H9 (cell line): ENCODE results near the gene ZCWPW2. TPM values are rescaled to one million over a fixed set of nuclear protein-coding genes. Genes with fewer than 3 reads are reported as not detected.

Experiments
- DNase-seq: peaks from one replicate; pipeline ENCODE4 v3.0.0-alpha.2; 2017
- H2AFZ ChIP-seq: one replicate; pipeline ENCODE4 v1.6.1; 2013; ENCODE audit warnings: mild to moderate bottlenecking, low read length, control low read depth, moderate library complexity
- H2AK5ac ChIP-seq: 2 replicates; pipeline ENCODE4 v1.6.1; 2013; ENCODE audit warnings: low read length, control low read depth, mixed read lengths; ENCODE audit not compliant: insufficient read length
- H2BK120ac ChIP-seq: one replicate; pipeline ENCODE4 v1.6.1; 2013; ENCODE audit warnings: low read depth, mild to moderate bottlenecking, low read length, control low read depth, inconsistent platforms; ENCODE audit not compliant: poor library complexity, severe bottlenecking
- H2BK12ac ChIP-seq: 2 replicates; pipeline ENCODE4 v1.6.1; 2013; ENCODE audit warnings: low read length, control low read depth, mixed read lengths, low read depth; ENCODE audit not compliant: insufficient read length
- H2BK15ac ChIP-seq: 2 replicates; pipeline ENCODE4 v1.6.1; 2013; ENCODE audit warnings: low read depth, low read length, control low read depth
- H2BK20ac ChIP-seq: one replicate; pipeline ENCODE4 v1.6.1; 2013; ENCODE audit warnings: low read depth, mild to moderate bottlenecking, low read length, control low read depth, inconsistent platforms; ENCODE audit not compliant: poor library complexity, severe bottlenecking
- H2BK5ac ChIP-seq: 2 replicates; pipeline ENCODE4 v1.6.1; 2013; ENCODE audit warnings: low read length, control low read depth, mixed read lengths; ENCODE audit not compliant: insufficient read length
- H3K14ac ChIP-seq: 2 replicates; pipeline ENCODE4 v1.6.1; 2013; ENCODE audit warnings: low read length, control low read depth; ENCODE audit not compliant: insufficient read depth
- H3K18ac ChIP-seq: 2 replicates; pipeline ENCODE4 v1.6.1; 2013; ENCODE audit warnings: low read depth, mild to moderate bottlenecking, mixed read lengths, low read length, control low read depth; ENCODE audit not compliant: insufficient read length
- H3K23ac ChIP-seq: 2 replicates; pipeline ENCODE4 v1.6.1; 2013; ENCODE audit warnings: low read length, control low read depth, mixed read lengths, low read depth; ENCODE audit not compliant: insufficient read length
- H3K23me2 ChIP-seq: 2 replicates; pipeline ENCODE4 v1.6.1; 2013; ENCODE audit warnings: low read depth, mild to moderate bottlenecking, mixed read lengths, low read length, control low read depth; ENCODE audit not compliant: insufficient read length, poor library complexity, severe bottlenecking
- H3K27ac ChIP-seq: 2 replicates; pipeline ENCODE4 v1.5.1; 2013; ENCODE audit warnings: low read length, control low read depth, mixed read lengths, low read depth; ENCODE audit not compliant: insufficient read length
- H3K27me3 ChIP-seq: 2 replicates; pipeline ENCODE4 v1.6.1; 2013; ENCODE audit warnings: low read length, control low read depth, inconsistent platforms; ENCODE audit not compliant: insufficient read depth
- H3K4ac ChIP-seq: 2 replicates; pipeline ENCODE4 v1.6.1; 2013; ENCODE audit warnings: low read depth, mild to moderate bottlenecking, control low read depth, inconsistent platforms, low read length, moderate library complexity
- H3K4me1 ChIP-seq: 2 replicates; pipeline ENCODE4 v1.6.1; 2013; ENCODE audit warnings: low read length, control low read depth, inconsistent platforms; ENCODE audit not compliant: insufficient read depth
- H3K4me2 ChIP-seq: 2 replicates; pipeline ENCODE4 v1.6.1; 2013; ENCODE audit warnings: low read length, control low read depth, mixed read lengths; ENCODE audit not compliant: insufficient read length, insufficient read depth
- H3K56ac ChIP-seq: 2 replicates; pipeline ENCODE4 v1.6.1; 2013; ENCODE audit warnings: low read depth, mild to moderate bottlenecking, mixed read lengths, low read length, control low read depth; ENCODE audit not compliant: insufficient read length
- H3K79me1 ChIP-seq: 2 replicates; pipeline ENCODE4 v1.6.1; 2013; ENCODE audit warnings: low read depth, mild to moderate bottlenecking, moderate library complexity, low read length, control low read depth, inconsistent platforms; ENCODE audit not compliant: insufficient read depth, poor library complexity, severe bottlenecking
- H3K79me2 ChIP-seq: 2 replicates; pipeline ENCODE4 v1.6.1; 2013; ENCODE audit warnings: low read length, control low read depth, inconsistent platforms; ENCODE audit not compliant: insufficient read depth
- H3K9ac ChIP-seq: 2 replicates; pipeline ENCODE4 v1.6.1; 2013; ENCODE audit warnings: low read length, control low read depth, mixed read lengths; ENCODE audit not compliant: insufficient read length; ENCODE audit errors: extremely low read depth
- H3K9me3 ChIP-seq: one replicate; pipeline ENCODE4 v1.6.1; 2013; ENCODE audit warnings: low read depth, low read length, inconsistent platforms; ENCODE audit not compliant: control insufficient read depth
- H3T11ph ChIP-seq: one replicate; pipeline ENCODE4 v1.6.1; 2013; ENCODE audit warnings: mild to moderate bottlenecking, low read length, control low read depth, inconsistent platforms
- H4K20me1 ChIP-seq: one replicate; pipeline ENCODE4 v1.6.1; 2013; ENCODE audit not compliant: control insufficient read depth, insufficient read length, insufficient read depth
- H4K5ac ChIP-seq: 2 replicates; pipeline ENCODE4 v1.6.1; 2013; ENCODE audit warnings: low read depth, mild to moderate bottlenecking, mixed read lengths, low read length, control low read depth; ENCODE audit not compliant: insufficient read length
- H4K8ac ChIP-seq: replicated peaks from 2 replicates; pipeline ENCODE4 v1.6.1; 2013; ENCODE audit warnings: low read length, control low read depth, mixed read lengths, low read depth; ENCODE audit not compliant: insufficient read length
- H4K91ac ChIP-seq: 2 replicates; pipeline ENCODE4 v1.6.1; 2013; ENCODE audit warnings: low read depth, mild to moderate bottlenecking, moderate library complexity, mixed read lengths, low read length, control low read depth; ENCODE audit not compliant: insufficient read length
- H3K27ac Mint-ChIP-seq, 3 experiments: 2 replicates in 2 of 3; 3 replicates in 1 of 3; pipeline ENCODE4 v1.8.0; 2020 to 2021; ENCODE audit warnings: mixed read lengths in 3 of 3, mild to moderate bottlenecking in 1 of 3, moderate library complexity in 1 of 3
- H3K27me3 Mint-ChIP-seq: 2 replicates; pipeline ENCODE4 v1.8.0; 2021; ENCODE audit warnings: low read depth, mild to moderate bottlenecking, moderate library complexity, mixed read lengths
- H3K36me3 Mint-ChIP-seq, 3 experiments: 2 replicates in 2 of 3; 3 replicates in 1 of 3; pipeline ENCODE4 v1.8.0; 2020 to 2021; ENCODE audit warnings: low read depth in 3 of 3, mixed read lengths in 3 of 3; ENCODE audit not compliant: insufficient read depth in 1 of 3
- H3K4me1 Mint-ChIP-seq, 2 experiments: 2 replicates each; pipeline ENCODE4 v1.8.0; 2020; ENCODE audit warnings: mixed read lengths in 2 of 2
- H3K4me3 Mint-ChIP-seq, 2 experiments: 2 replicates in 1 of 2; 3 replicates in 1 of 2; pipeline ENCODE4 v1.8.0; 2020 to 2021; ENCODE audit warnings: mild to moderate bottlenecking in 2 of 2, mixed read lengths in 2 of 2, moderate library complexity in 1 of 2
- H3K9me3 Mint-ChIP-seq, 2 experiments: 2 replicates in 1 of 2; 3 replicates in 1 of 2; pipeline ENCODE4 v1.8.0; 2020; ENCODE audit warnings: mild to moderate bottlenecking in 2 of 2, mixed read lengths in 2 of 2, moderate library complexity in 1 of 2
- CTCF ChIP-seq: fragments of 200-600 bp; sonication (generic); conservative IDR thresholded peaks from 3 replicates; pipeline ENCODE4 v1.8.0; 2021; ENCODE audit warnings: antibody characterized with exemption, mild to moderate bottlenecking
- total RNA-seq: library from RNA; stranded (reverse); gene quantifications from 2 replicates; pipeline ENCODE4 v1.2.1, GENCODE V29; 2021

Gene ZCWPW2
- total RNA-seq, 1 experiment from 2014 or later = 0.35 TPM

GRCh38 chr3:28449398-28449797 lies 100.9 kb downstream of the ZCWPW2 start:
- Histone ChIP-seq H3K9me3 (no peaks in the 10 kb centered on the region), H3K18ac (no peak overlapping the region), H2BK20ac (no peak overlapping the region), H3K4ac (no peak overlapping the region), H3K4me2 (no peak overlapping the region), H3K79me2 (no peaks in the 10 kb centered on the region), H3K56ac (no peak overlapping the region), H3K27ac (no peak overlapping the region), H2BK120ac (no peak overlapping the region), H2AFZ (no peak overlapping the region), H3K27me3 (no peaks in the 10 kb centered on the region), H3K23me2 (no peaks in the 10 kb centered on the region), H4K91ac (no peak overlapping the region), H4K8ac (no peak overlapping the region), H4K20me1 (no peaks in the 10 kb centered on the region), H3K9ac (no peak overlapping the region), H2BK12ac (no peak overlapping the region), H2AK5ac (no peak overlapping the region), H3K79me1 (no peaks in the 10 kb centered on the region), H2BK15ac (no peak overlapping the region), H2BK5ac (no peak overlapping the region), H3K23ac (no peak overlapping the region), H4K5ac (no peak overlapping the region), H3T11ph (no peak overlapping the region), H3K4me1 (no peaks in the 10 kb centered on the region), H3K14ac (no peak overlapping the region)
- no peaks in the 10 kb centered on the region for H3K4me1 Mint-ChIP-seq
- no peaks in the 10 kb centered on the region for H3K27me3 Mint-ChIP-seq
- H3K27ac Mint-ChIP-seq = no peak overlapping the region
- no peak for DNase-seq
- TF ChIP-seq CTCF = no peak
- H3K36me3 Mint-ChIP-seq = no peaks in the 10 kb centered on the region; a peak in 1 of 7 replicates
- H3K9me3 Mint-ChIP-seq = peaks cover 0 to 2% of the 10 kb centered on the region in 2 experiments; a peak in 2 of 5 replicates
- H3K4me3 Mint-ChIP-seq = no peak overlapping the region
